ENCODE measurements around the gene MYO5A.

Gene MYO5A

DNA sequence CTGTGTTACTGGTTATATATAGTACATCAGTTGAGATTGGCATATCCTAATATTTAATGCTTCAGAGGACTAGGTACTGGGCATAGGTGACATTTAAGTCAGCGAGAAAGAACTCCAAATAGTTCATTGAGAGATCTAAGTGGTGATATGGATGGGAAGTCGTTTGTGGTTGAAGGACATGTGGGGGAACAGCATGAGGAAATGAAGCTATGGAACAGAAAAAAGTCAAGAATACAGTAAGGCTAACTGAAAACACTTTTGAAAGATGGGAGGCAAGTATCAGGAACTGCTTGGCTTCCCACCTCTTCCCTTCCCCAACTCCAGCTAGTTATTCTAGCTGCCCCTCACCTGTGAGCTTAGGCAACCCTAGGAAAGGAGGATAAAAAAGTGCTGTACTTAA is 3.7 kb upstream of the MYO5A start:
- no peak for DNase-seq (ENCODE audit: low read depth)
- TF ChIP-seq, protein P1, sequence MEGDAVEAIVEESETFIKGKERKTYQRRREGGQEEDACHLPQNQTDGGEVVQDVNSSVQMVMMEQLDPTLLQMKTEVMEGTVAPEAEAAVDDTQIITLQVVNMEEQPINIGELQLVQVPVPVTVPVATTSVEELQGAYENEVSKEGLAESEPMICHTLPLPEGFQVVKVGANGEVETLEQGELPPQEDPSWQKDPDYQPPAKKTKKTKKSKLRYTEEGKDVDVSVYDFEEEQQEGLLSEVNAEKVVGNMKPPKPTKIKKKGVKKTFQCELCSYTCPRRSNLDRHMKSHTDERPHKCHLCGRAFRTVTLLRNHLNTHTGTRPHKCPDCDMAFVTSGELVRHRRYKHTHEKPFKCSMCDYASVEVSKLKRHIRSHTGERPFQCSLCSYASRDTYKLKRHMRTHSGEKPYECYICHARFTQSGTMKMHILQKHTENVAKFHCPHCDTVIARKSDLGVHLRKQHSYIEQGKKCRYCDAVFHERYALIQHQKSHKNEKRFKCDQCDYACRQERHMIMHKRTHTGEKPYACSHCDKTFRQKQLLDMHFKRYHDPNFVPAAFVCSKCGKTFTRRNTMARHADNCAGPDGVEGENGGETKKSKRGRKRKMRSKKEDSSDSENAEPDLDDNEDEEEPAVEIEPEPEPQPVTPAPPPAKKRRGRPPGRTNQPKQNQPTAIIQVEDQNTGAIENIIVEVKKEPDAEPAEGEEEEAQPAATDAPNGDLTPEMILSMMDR (conservative IDR thresholded peaks at IDR 0.05; ENCODE audit: control insufficient read depth, insufficient read depth, low read depth, low read length), result no peak
- no peak overlapping the region for H3K4me3 ChIP-seq (ENCODE audit: control insufficient read depth, low read depth, low read length)

DNA sequence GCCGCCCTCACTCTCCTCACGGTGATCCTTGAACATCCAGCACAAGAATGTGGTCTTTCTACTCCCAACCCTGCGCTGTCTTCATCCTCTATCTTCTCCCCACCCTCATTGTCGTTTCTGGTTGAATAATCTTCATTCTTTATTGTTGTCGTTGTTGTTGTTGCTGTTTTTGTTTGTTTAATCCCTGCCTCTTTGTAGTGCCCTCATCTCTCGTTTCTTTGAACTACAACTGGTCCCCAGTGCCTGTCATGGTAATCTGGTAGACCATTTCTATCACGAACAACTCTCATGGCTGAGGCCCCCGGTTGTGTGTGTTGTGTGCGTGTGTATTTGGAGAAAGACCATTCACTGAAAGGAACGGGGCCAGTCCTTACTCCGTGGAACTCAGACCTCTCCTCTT is 1.3 kb upstream of the MYO5A start:
- TF ChIP-seq, protein P1 (conservative IDR thresholded peaks at IDR 0.05; ENCODE audit: control insufficient read depth, insufficient read depth, low read depth, low read length), result no peak
- peak overlapping the region; percentile 65 for H3K4me3 ChIP-seq (ENCODE audit: control insufficient read depth, low read depth, low read length)
- no peak for DNase-seq (ENCODE audit: low read depth)

DNA sequence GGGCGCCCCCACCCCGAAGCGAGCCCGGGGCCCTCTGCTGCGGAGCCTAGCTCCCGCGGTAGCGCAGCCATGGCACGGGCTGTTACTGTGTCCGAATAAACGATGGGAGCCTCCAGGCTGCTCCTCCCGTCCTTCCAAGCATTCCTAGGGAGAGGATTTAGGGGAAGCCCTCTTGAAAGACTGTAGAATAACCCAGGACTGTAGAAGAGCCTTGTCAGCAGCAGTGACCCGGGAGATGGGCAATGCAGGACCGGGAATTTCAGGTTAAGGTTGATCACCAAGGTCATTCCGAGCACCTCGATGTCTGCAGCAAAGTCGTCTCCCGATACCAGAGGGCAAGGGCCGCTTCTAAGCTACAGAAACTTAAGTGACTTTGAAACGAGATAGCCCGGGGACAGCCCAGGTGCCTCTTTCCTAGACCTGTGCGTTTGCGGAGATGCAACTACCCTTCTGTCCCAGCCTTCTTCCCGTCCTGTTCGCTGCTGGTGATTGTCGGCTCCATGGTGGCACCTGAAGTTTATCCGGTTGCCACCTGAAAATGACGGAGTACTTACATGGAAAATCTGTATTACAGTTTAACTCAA is 753 bp upstream of the MYO5A start:
- TF ChIP-seq, protein P1 (conservative IDR thresholded peaks at IDR 0.05; ENCODE audit: control insufficient read depth, insufficient read depth, low read depth, low read length), result no peak
- H3K4me3 ChIP-seq (ENCODE audit: control insufficient read depth, low read depth, low read length), result peak overlapping the region; percentile 65
- no peak for DNase-seq (ENCODE audit: low read depth)

DNA sequence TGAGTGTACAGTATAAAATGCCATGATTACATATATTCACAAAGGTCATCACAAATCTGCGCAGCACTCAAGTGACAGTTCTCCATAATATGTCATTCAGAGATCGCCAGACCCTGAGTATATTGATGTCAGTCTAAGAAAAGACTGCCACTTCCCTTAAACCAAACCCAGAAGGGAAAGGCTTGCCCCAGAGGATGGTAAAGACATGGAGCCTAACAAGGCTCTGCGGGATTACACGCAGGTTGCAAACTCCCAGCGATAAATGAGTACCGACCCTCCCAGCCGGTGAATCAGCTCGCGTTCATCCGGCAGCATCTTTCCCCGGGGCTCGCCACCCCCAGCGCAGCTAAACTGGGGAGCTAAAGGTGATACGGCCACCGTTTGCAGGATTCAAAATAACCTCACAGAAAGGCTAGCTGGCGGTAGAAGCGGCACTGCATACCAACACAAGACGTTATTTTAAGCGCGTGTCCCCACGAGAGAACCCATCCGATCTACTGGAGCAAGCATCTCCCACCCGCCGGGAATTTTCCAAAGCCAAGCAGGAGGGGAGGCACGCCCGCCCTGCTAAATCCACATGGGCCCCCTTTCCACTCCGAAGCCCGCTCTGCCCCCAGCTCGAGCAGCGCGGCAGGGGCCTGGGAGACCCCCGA is 643 bp downstream of the MYO5A start:
- peak overlapping the region; percentile 80 for H3K4me3 ChIP-seq (ENCODE audit: control insufficient read depth, low read depth, low read length)
- TF ChIP-seq, protein P1 (conservative IDR thresholded peaks at IDR 0.05; ENCODE audit: control insufficient read depth, insufficient read depth, low read depth, low read length), result no peak
- no peak for DNase-seq (ENCODE audit: low read depth)

DNA sequence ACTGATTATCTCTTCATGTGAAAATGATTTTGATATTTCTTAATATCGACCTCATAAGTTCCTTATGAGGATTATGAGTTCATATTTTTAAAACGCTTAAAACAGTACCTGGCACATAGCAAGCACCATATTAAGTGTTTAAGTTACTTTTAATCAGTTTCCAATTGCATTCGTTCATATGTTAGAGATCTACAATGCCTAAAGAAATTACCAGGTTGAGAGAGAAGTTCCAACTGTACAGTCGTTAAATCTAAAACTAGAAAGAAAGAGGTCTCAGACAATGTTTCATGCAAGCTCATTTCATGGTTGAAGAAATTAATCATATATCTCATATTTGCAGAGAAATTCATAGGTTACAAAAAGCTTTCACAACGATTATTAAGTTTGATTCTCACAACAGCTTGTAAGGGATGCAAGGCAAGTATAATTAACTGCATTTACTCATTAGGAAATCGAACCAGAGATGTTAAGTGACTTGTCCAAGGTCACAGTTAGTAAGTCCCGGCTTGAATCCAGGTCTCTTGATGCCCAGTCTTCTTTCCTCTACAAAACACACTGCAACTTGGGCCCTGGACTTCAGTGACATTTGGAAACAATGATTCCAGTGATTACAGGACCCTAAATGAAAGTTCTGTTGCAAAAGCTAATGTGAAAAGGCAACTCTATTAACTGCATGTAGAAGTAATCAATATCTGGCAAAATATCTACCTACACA is 1.3 kb downstream of the MYO5A start:
- no peak for DNase-seq (ENCODE audit: low read depth)
- H3K4me3 ChIP-seq (ENCODE audit: control insufficient read depth, low read depth, low read length), result peak overlapping the region; percentile 80
- TF ChIP-seq, protein P1 (conservative IDR thresholded peaks at IDR 0.05; ENCODE audit: control insufficient read depth, insufficient read depth, low read depth, low read length), result no peak

DNA sequence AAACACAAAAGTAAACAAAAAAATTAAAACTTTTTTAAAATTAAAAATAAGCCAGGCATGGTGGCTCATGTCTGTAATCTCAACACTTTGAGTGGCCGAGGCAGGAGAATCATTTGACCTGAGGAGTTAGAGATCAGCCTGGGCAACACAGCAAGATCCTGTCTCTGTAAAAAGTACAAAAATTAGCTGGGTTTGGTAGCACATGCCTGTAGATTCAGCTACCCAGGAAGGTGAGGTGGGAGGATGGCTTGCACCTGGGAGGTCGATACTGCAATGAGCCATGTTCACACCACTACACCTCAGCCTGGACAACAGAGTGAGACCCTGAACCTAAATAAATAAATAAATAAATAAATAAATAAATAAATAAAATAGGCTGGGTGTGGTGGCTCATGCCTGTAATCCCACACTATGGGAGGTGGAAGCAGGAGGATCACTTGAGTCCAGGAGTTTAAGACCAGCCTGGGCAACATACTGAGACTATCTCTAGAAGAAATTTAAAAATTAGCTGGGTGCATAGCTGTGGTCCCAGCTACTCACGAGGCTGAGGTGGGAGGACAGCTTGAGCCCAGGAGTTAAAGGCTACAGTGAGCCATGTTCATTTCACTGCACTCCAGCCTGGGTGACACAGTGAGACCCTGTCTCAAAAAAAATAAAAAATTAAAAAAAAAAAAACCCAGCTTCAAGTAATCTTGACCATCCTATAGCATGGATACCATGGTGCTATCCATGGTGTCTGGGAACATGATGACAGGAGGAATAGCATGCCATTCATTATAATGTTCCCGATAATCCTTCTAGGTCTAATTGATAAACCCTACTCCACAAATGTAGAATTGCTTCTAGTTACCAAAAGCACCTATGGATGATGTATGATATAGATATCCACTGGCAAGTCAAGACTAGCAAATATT is 4.2 kb downstream of the MYO5A start:
- no peak overlapping the region for H3K4me3 ChIP-seq (ENCODE audit: control insufficient read depth, low read depth, low read length)
- DNase-seq (ENCODE audit: low read depth), result no peak
- TF ChIP-seq, protein P1 (conservative IDR thresholded peaks at IDR 0.05; ENCODE audit: control insufficient read depth, insufficient read depth, low read depth, low read length), result no peak
